Mucosa of descending colon (tissue), 3 donors: ENCODE results near the gene GNAO1. TPM values are rescaled to one million over a fixed set of nuclear protein-coding genes. Genes with fewer than 3 reads are reported as not detected.
A peak's percentile ranks its signal among the peaks of the same experiment; 100 is the strongest.

ENCODE experiments used
- ATAC-seq: fragments of 200-7000 bp; cut with Tn5 transposase; one replicate; pipeline ENCODE4 v1.9.1; 2020; ENCODE audit warnings: mild to moderate bottlenecking, moderate library complexity
- DNase-seq, 3 donors: peaks; one replicate each; pipeline ENCODE4 v3.0.0-alpha.2; 2020
- H3K36me3 ChIP-seq: fragments of 200-600 bp; one replicate; pipeline ENCODE4 v1.8.0; 2021; ENCODE audit warnings: low read depth, mild to moderate bottlenecking
- H3K4me1 ChIP-seq: fragments of 200-600 bp; one replicate; pipeline ENCODE4 v1.8.0; 2021; ENCODE audit warnings: low read depth, mild to moderate bottlenecking
- H3K4me3 ChIP-seq: fragments of 200-600 bp; one replicate; pipeline ENCODE4 v1.8.0; 2021; ENCODE audit warnings: mild to moderate bottlenecking
- H3K9me3 ChIP-seq: fragments of 200-600 bp; one replicate; pipeline ENCODE4 v1.8.0; 2021; ENCODE audit warnings: mild to moderate bottlenecking
- CTCF ChIP-seq: fragments of 200-600 bp; IDR thresholded peaks from one replicate; pipeline ENCODE4 v1.8.0; 2022; ENCODE audit warnings: antibody characterized with exemption, mild to moderate bottlenecking
- intact Hi-C, 2 donors: fragments of 100-400 bp; cut with DNase I in 1 of 2; cut with micrococcal nuclease in 1 of 2; formaldehyde crosslinking; loops; one replicate each; pipeline versions ENCODE4 v1.11.0 to v1.11.1; 2022; cut with DNase I, micrococcal nuclease
- total RNA-seq, 3 donors: library from RNA; stranded (reverse); fragmentation: NEBNext Ultra II Directional in 2 of 3; extraction: Animal tissue kit (Norgen Biotek cat#: 25700) in 2 of 3; gene quantifications; one replicate each; pipeline versions ENCODE4 v1.2.1 to v1.2.4, GENCODE V29; 2021 to 2023
- donor health status: DM: no; HTN: no; CAD: no; lungs with moderate emphysema.
- donor health status: DM: no; HTN: no; CAD: no.
- donor health status: DM: no; HTN: yes; CAD: no.

Gene GNAO1
- total RNA-seq, 3 donors from 2014 or later = 8.3 to 113 (median 9.8) TPM

DNA sequence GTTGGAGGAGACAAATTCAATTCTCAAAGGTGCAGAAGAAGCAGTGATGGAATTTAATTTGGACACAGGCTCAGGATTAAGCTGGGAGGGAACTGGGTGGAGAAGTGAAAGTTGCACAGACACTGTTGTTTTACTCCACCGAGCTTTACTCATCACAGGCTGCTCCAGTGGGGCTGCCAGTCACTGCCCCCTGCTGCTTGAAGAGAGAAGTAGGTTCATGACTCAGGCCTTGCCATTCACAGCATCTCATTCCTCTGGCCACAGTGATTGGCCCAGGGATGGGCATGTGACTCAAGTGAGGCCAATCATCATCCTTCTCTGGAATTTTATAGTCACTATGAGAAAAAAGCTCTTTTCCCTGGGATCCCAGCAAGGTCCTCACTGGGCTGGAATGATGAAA is 11.8 kb downstream of the GNAO1 start:
- Histone ChIP-seq H3K36me3 (no peaks in the 10 kb centered on the region), H3K4me1 (no peaks in the 10 kb centered on the region), H3K4me3 (no peak overlapping the region), H3K9me3 (no peaks in the 10 kb centered on the region)
- intact Hi-C loops = no loop called here
- DNase-seq = peak in 1 of 3 donors; percentile 24
- peak; percentile 75 for ATAC-seq
- no peak for TF ChIP-seq CTCF

GRCh38 chr16:56204816-56205215 is 13.5 kb downstream of the GNAO1 start:
- ATAC-seq = no peak
- intact Hi-C loops = no loop called here
- H3K9me3 ChIP-seq = no peaks in the 10 kb centered on the region
- no peak overlapping the region for H3K4me3 ChIP-seq
- H3K4me1 ChIP-seq = no peaks in the 10 kb centered on the region
- no peaks in the 10 kb centered on the region for H3K36me3 ChIP-seq
- no peak for TF ChIP-seq CTCF
- DNase-seq = no peak

DNA sequence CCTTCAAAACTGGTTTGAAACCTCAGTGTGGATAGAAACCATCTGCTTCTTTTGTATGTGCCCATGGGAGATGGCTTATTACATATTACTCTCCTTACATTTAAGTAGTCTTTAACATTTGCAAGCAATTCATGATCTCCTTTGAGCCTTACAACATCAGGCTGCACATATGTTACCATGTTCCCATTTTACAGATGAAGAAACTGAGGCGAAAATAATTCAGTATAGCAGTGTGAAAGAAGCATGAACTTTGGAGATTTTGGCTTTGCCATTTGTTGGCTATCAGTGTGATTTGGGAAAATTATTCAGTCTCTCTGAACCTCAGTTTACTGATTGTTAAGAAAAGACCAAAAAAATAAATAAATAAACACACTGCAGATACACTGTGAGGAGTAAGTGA is 15.7 kb downstream of the GNAO1 start:
- no peak for TF ChIP-seq CTCF
- Histone ChIP-seq H3K9me3 (no peaks in the 10 kb centered on the region), H3K4me1 (no peaks in the 10 kb centered on the region), H3K36me3 (no peaks in the 10 kb centered on the region), H3K4me3 (no peak overlapping the region)
- DNase-seq = no peak
- intact Hi-C loops = no loop called here
- no peak for ATAC-seq

- TF ChIP-seq CTCF = no peak
- no peaks in the 10 kb centered on the region for H3K4me1 ChIP-seq
- no peak for ATAC-seq
These were observed 16.1 kb downstream of the GNAO1 start for GRCh38 chr16:56207421-56207820.

DNA sequence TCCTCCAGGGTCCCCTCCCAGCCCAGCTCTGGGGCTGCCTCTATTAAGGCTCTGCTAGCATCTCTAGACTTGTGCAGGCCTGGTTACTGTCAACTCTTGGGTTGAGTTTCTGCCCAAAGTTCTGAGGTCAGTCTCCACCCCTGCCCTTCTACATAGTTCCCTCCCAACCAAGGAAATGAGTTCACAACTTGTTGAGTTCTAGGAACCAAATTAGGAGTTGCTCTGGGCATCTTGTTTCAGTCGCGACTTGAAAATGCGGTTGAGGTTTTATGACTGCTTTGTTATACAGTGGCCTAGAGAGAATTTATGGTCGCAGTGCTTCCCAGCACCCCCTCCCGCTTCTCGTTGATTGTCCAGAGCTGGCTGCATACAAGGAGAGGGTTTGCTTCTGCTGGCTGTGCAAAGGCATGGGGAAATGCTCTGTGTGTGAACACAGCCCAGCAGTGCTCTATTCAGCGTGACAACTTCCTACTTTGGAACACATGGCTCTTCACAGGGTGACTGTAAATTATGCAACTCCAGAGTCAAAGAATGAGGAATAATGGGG is 20.2 kb downstream of the GNAO1 start:
- no peak overlapping the region for H3K4me3 ChIP-seq
- no peaks in the 10 kb centered on the region for H3K4me1 ChIP-seq
- TF ChIP-seq CTCF = no peak
- H3K9me3 ChIP-seq = no peaks in the 10 kb centered on the region
- H3K36me3 ChIP-seq = no peaks in the 10 kb centered on the region
- ATAC-seq = peak; percentile 58
- intact Hi-C loops = no loop called here
- DNase-seq = peak in 1 of 3 donors; percentile 12

More at GRCh38 chr16:56207421-56207820, 16.1 kb downstream of the GNAO1 start:
- Histone ChIP-seq H3K9me3 (no peaks in the 10 kb centered on the region), H3K4me3 (no peak overlapping the region), H3K36me3 (no peaks in the 10 kb centered on the region)
- no peak for DNase-seq
- intact Hi-C loops = no loop called here

- Histone ChIP-seq H3K4me3 (no peak overlapping the region), H3K36me3 (no peaks in the 10 kb centered on the region), H3K4me1 (no peaks in the 10 kb centered on the region), H3K9me3 (no peaks in the 10 kb centered on the region)
- no peak for TF ChIP-seq CTCF
- ATAC-seq (no peak), DNase-seq (no peak)
- intact Hi-C loops = no loop called here
These were observed 20.9 kb downstream of the GNAO1 start for GRCh38 chr16:56212144-56212543.
